Activated naive CD4-positive, alpha-beta T cell treated with anti-CD3 and anti-CD28 coated beads for 36 hours (primary cell): ENCODE measurements around the gene KIRREL3. TPM values are rescaled to one million over a fixed set of nuclear protein-coding genes. Genes with fewer than 3 reads are reported as not detected.

Experiments used
- CTCF ChIA-PET: fragments of 350-600 bp; sonication (Branson Sonifier 250); formaldehyde crosslinking; loops from one replicate; lab custom pipeline; 2021; ENCODE audit warnings: antibody characterized with exemption; lab: Charles Lee
- DNase-seq: peaks from one replicate; pipeline ENCODE4 v3.0.0-alpha.2; 2020
- H3K27ac Mint-ChIP-seq: one replicate; pipeline ENCODE4 v1.8.0; 2021; ENCODE audit warnings: mild to moderate bottlenecking, mixed read lengths
- H3K27me3 Mint-ChIP-seq: one replicate; pipeline ENCODE4 v1.8.0; 2021; ENCODE audit warnings: low read depth, mixed read lengths
- H3K36me3 Mint-ChIP-seq: one replicate; pipeline ENCODE4 v1.8.0; 2021; ENCODE audit warnings: low read depth, mixed read lengths
- H3K4me1 Mint-ChIP-seq: one replicate; pipeline ENCODE4 v1.8.0; 2021; ENCODE audit warnings: low read depth, mixed read lengths
- H3K4me3 Mint-ChIP-seq: one replicate; pipeline ENCODE4 v1.8.0; 2021; ENCODE audit warnings: mild to moderate bottlenecking, moderate library complexity, mixed read lengths
- H3K9me3 Mint-ChIP-seq: one replicate; pipeline ENCODE4 v1.8.0; 2021; ENCODE audit warnings: mixed read lengths
- intact Hi-C: fragments of 100-400 bp; cut with micrococcal nuclease; formaldehyde crosslinking; loops from one replicate; pipeline ENCODE4 v1.15.1; 2023
- total RNA-seq, 2 experiments: library from RNA; stranded (reverse); gene quantifications; one replicate each; pipeline ENCODE4 v1.2.3, GENCODE V29; 2021

KIRREL3 gene
- total RNA-seq, 2 experiments from 2014 or later, result not detected

GRCh38 chr11:126707498-126707897 lies 293.1 kb downstream of the KIRREL3 start:
- no peak overlapping the region for H3K27ac Mint-ChIP-seq
- no peaks in the 10 kb centered on the region for H3K36me3 Mint-ChIP-seq
- H3K27me3 Mint-ChIP-seq, result peaks cover 16% of the 10 kb centered on the region
- no peaks in the 10 kb centered on the region for H3K4me1 Mint-ChIP-seq
- no peak overlapping the region for H3K4me3 Mint-ChIP-seq
- DNase-seq, result no peak
- intact Hi-C loops, result no loop called here
- no peaks in the 10 kb centered on the region for H3K9me3 Mint-ChIP-seq
- CTCF ChIA-PET, result no interaction called here

- Mint-ChIP-seq H3K36me3 (no peaks in the 10 kb centered on the region), H3K27ac (no peak overlapping the region), H3K9me3 (no peaks in the 10 kb centered on the region), H3K4me3 (no peak overlapping the region), H3K4me1 (no peaks in the 10 kb centered on the region), H3K27me3 (peaks cover 3% of the 10 kb centered on the region)
- CTCF ChIA-PET, result no interaction called here
- intact Hi-C loops, result no loop called here
- DNase-seq, result no peak
Observed at GRCh38 chr11:126704096-126704495, 296.5 kb downstream of the KIRREL3 start.

- no peak for DNase-seq
- intact Hi-C loops, result no loop called here
- Mint-ChIP-seq H3K4me3 (no peak overlapping the region), H3K27me3 (peaks cover 3% of the 10 kb centered on the region), H3K9me3 (no peaks in the 10 kb centered on the region), H3K27ac (no peak overlapping the region), H3K4me1 (no peaks in the 10 kb centered on the region), H3K36me3 (no peaks in the 10 kb centered on the region)
- CTCF ChIA-PET, result no interaction called here
Observed at GRCh38 chr11:126703662-126704061, 296.9 kb downstream of the KIRREL3 start.

GRCh38 chr11:126702987-126703386 lies 297.6 kb downstream of the KIRREL3 start:
- intact Hi-C loops, result no loop called here
- Mint-ChIP-seq H3K4me3 (no peak overlapping the region), H3K9me3 (no peaks in the 10 kb centered on the region), H3K27me3 (peaks cover 5% of the 10 kb centered on the region), H3K36me3 (no peaks in the 10 kb centered on the region), H3K27ac (no peak overlapping the region), H3K4me1 (no peaks in the 10 kb centered on the region)
- no peak for DNase-seq
- CTCF ChIA-PET, result no interaction called here

- Mint-ChIP-seq H3K9me3 (no peaks in the 10 kb centered on the region), H3K36me3 (no peaks in the 10 kb centered on the region), H3K4me1 (no peaks in the 10 kb centered on the region), H3K4me3 (no peak overlapping the region), H3K27ac (no peak overlapping the region), H3K27me3 (peaks cover 5% of the 10 kb centered on the region)
- CTCF ChIA-PET, result no interaction called here
- intact Hi-C loops, result no loop called here
- DNase-seq, result no peak
Observed at GRCh38 chr11:126702165-126702720, 298.3 kb downstream of the KIRREL3 start.

- CTCF ChIA-PET, result no interaction called here
Observed at GRCh38 chr11:126701520-126701897, 299.1 kb downstream of the KIRREL3 start.

GRCh38 chr11:126700768-126701519 lies 299.6 kb downstream of the KIRREL3 start:
- no peak overlapping the region for H3K27ac Mint-ChIP-seq
- no peak overlapping the region for H3K4me3 Mint-ChIP-seq
- CTCF ChIA-PET, result no interaction called here
- peaks cover 5% of the 10 kb centered on the region for H3K27me3 Mint-ChIP-seq
- H3K36me3 Mint-ChIP-seq, result no peaks in the 10 kb centered on the region
- intact Hi-C loops, result no loop called here
- no peaks in the 10 kb centered on the region for H3K9me3 Mint-ChIP-seq
- H3K4me1 Mint-ChIP-seq, result no peaks in the 10 kb centered on the region
- no peak for DNase-seq

More at GRCh38 chr11:126701520-126701897, 299.1 kb downstream of the KIRREL3 start:
- Mint-ChIP-seq H3K9me3 (no peaks in the 10 kb centered on the region), H3K27me3 (peaks cover 5% of the 10 kb centered on the region), H3K27ac (no peak overlapping the region), H3K4me1 (no peaks in the 10 kb centered on the region), H3K36me3 (no peaks in the 10 kb centered on the region), H3K4me3 (no peak overlapping the region)
- DNase-seq, result no peak
- intact Hi-C loops, result no loop called here

GRCh38 chr11:126698576-126698975 lies 302.0 kb downstream of the KIRREL3 start:
- DNase-seq, result no peak
- CTCF ChIA-PET, result no interaction called here
- no peaks in the 10 kb centered on the region for H3K9me3 Mint-ChIP-seq
- no peak overlapping the region for H3K27ac Mint-ChIP-seq
- no peaks in the 10 kb centered on the region for H3K4me1 Mint-ChIP-seq
- H3K36me3 Mint-ChIP-seq, result no peaks in the 10 kb centered on the region
- peaks cover 5% of the 10 kb centered on the region for H3K27me3 Mint-ChIP-seq
- H3K4me3 Mint-ChIP-seq, result no peak overlapping the region
- intact Hi-C loops, result no loop called here

GRCh38 chr11:126697936-126698335 lies 302.6 kb downstream of the KIRREL3 start:
- no peak for DNase-seq
- H3K27me3 Mint-ChIP-seq, result peaks cover 5% of the 10 kb centered on the region
- no peak overlapping the region for H3K27ac Mint-ChIP-seq
- H3K36me3 Mint-ChIP-seq, result no peaks in the 10 kb centered on the region
- no peaks in the 10 kb centered on the region for H3K4me1 Mint-ChIP-seq
- no peaks in the 10 kb centered on the region for H3K9me3 Mint-ChIP-seq
- intact Hi-C loops, result no loop called here
- CTCF ChIA-PET, result no interaction called here
- no peak overlapping the region for H3K4me3 Mint-ChIP-seq

- Mint-ChIP-seq H3K9me3 (no peaks in the 10 kb centered on the region), H3K4me3 (no peak overlapping the region), H3K27ac (no peak overlapping the region), H3K4me1 (no peaks in the 10 kb centered on the region), H3K27me3 (peaks cover 5% of the 10 kb centered on the region), H3K36me3 (no peaks in the 10 kb centered on the region)
- DNase-seq, result no peak
- intact Hi-C loops, result no loop called here
- CTCF ChIA-PET, result no interaction called here
Observed at GRCh38 chr11:126696982-126697381, 303.6 kb downstream of the KIRREL3 start.

- H3K4me1 Mint-ChIP-seq, result no peaks in the 10 kb centered on the region
- H3K4me3 Mint-ChIP-seq, result no peak overlapping the region
- no peaks in the 10 kb centered on the region for H3K9me3 Mint-ChIP-seq
- peaks cover 2% of the 10 kb centered on the region for H3K27me3 Mint-ChIP-seq
- intact Hi-C loops, result no loop called here
- no peak overlapping the region for H3K27ac Mint-ChIP-seq
- no peaks in the 10 kb centered on the region for H3K36me3 Mint-ChIP-seq
- DNase-seq, result no peak
- CTCF ChIA-PET, result no interaction called here
Observed at GRCh38 chr11:126695293-126695692, 305.3 kb downstream of the KIRREL3 start.

- Mint-ChIP-seq H3K9me3 (no peaks in the 10 kb centered on the region), H3K27me3 (peaks cover 2% of the 10 kb centered on the region), H3K36me3 (no peaks in the 10 kb centered on the region), H3K27ac (no peak overlapping the region), H3K4me3 (no peak overlapping the region), H3K4me1 (no peaks in the 10 kb centered on the region)
- CTCF ChIA-PET, result no interaction called here
- intact Hi-C loops, result no loop called here
- no peak for DNase-seq
Observed at GRCh38 chr11:126694065-126694625, 306.4 kb downstream of the KIRREL3 start.

- intact Hi-C loops, result no loop called here
- Mint-ChIP-seq H3K27ac (no peak overlapping the region), H3K27me3 (peaks cover 8% of the 10 kb centered on the region), H3K4me1 (no peaks in the 10 kb centered on the region), H3K4me3 (no peak overlapping the region), H3K36me3 (no peaks in the 10 kb centered on the region), H3K9me3 (no peaks in the 10 kb centered on the region)
- no peak for DNase-seq
- CTCF ChIA-PET, result no interaction called here
Observed at GRCh38 chr11:126687477-126687876, 313.1 kb downstream of the KIRREL3 start.
